HFF-Myc (cell line): Measurements from ENCODE around the gene OR4D9.

ENCODE experiments used
- DNase-seq: peaks from one replicate; pipeline ENCODE4 v3.0.0-alpha.2; 2011; ENCODE audit warnings: low read depth; ENCODE audit errors: extremely low read depth
- H3K4me3 ChIP-seq: replicated peaks from 2 replicates; pipeline ENCODE4 v1.5.1; 2011; ENCODE audit warnings: low read depth, mild to moderate bottlenecking, control low read depth, low read length
- TF ChIP-seq, protein P1 (sequence below): IDR thresholded peaks from 2 replicates; pipeline ENCODE4 v1.5.1; 2012; ENCODE audit warnings: mild to moderate bottlenecking, low read depth, low read length, control low read depth; ENCODE audit errors: missing control alignments

Gene OR4D9

DNA sequence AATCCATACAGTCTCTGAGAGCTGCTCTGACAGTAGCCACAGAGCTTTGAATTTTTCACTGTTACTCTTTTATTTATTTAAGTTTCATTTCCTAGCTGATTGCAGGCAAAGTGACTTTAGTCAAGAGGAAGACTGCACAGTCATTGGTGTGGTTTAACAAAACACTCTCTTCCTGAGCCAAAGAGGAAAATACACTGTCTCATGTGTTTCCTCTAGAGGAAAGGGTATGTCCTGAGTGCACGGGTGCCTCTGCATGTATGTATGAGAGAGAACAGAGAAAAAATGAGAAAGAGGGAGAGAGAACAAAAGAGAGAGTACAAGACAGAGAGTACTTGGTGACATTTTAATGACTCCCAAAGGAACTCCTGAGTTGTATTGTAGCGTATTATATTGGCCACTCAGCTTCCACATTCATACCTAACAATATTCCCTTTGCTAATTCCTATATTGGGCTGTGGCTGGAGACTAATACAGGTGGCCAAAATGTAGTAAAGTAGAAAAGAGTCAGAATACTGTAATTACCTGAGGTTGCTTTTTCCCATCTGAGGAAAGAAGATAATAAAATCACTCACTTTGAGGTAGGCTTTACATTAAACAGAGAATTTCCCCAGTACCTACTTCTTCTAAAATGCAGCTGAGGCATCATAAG, at the start of gene OR4D9:
Gene OR4D9, plus strand, starts transcription at position 599 of the 649 bp plus-strand sequence. CDS start 3,374 bp downstream, outside the sequence.
- TF ChIP-seq, protein P1, sequence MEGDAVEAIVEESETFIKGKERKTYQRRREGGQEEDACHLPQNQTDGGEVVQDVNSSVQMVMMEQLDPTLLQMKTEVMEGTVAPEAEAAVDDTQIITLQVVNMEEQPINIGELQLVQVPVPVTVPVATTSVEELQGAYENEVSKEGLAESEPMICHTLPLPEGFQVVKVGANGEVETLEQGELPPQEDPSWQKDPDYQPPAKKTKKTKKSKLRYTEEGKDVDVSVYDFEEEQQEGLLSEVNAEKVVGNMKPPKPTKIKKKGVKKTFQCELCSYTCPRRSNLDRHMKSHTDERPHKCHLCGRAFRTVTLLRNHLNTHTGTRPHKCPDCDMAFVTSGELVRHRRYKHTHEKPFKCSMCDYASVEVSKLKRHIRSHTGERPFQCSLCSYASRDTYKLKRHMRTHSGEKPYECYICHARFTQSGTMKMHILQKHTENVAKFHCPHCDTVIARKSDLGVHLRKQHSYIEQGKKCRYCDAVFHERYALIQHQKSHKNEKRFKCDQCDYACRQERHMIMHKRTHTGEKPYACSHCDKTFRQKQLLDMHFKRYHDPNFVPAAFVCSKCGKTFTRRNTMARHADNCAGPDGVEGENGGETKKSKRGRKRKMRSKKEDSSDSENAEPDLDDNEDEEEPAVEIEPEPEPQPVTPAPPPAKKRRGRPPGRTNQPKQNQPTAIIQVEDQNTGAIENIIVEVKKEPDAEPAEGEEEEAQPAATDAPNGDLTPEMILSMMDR: no peak
- no peak within 1 kb of the TSS for H3K4me3 ChIP-seq
- DNase-seq: no peak

DNA sequence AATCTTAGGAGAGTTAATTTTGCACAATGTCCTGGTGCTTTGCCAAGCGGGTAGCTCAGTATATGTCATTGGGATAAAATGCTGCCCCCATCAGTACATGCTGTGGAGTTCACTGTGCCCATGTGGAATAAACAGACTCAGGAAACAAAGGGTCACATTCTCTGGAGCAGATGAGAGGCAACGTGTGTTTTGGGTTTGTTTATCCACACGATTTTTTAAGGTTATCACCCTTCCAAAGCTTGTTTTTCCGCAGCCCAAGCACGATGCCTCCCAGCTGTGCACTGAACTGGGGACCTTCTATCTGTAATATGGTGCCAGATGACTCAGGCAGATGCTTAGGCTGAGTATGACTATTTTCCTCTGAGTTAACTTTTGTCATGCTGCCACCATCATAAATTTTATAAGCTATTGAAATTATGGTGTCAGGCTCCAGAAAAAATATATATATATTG, 48.1 kb upstream of the OR4D9 start:
- no peak overlapping the region for H3K4me3 ChIP-seq
- TF ChIP-seq, protein P1: no peak
- no peak for DNase-seq

DNA sequence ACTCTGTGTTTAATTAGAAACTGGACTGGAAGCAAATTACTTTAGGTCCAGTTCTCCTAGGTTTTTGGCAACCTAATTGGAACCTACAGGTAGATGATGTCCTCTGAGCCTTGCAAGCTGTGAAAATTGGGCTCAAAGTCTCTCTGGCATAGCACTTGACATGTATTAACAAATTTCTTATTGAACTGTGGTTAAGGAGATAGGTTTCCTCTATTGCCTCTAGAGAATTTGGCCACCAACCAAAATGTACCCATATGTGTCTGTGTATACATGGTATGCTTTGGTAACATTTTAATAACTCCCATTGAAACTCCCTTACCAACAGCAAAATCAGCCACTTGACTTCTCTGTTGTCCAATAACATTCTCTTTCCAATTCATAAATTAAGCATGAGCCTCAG, 38.3 kb upstream of the OR4D9 start, which contains the start of gene OR4D10:
Gene OR4D10, plus strand, starts transcription at position 301 of the 400 bp plus-strand sequence. CDS start 4,115 bp downstream, outside the sequence.
- TF ChIP-seq, protein P1: no peak
- no peak within 1 kb of the TSS for H3K4me3 ChIP-seq
- DNase-seq: no peak

DNA sequence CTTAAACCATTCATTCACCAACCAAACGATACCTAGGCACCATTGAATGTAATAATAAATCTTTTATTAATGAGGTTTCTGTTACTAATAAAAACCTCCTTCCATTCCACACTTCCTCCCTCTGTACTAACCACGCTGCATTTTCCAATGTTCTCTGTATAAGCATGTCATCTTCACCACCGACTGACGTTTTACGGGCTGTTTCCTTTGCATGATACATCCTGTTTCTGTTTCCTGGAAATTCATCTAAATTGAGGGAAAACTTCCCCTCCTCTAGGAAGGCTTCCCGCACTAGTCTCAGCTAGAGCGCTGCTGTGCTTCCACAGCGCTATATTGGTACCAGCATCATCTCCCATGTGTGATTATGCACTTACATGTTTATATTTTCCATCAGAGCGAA, 36.2 kb upstream of the OR4D9 start:
- TF ChIP-seq, protein P1: no peak
- no peak overlapping the region for H3K4me3 ChIP-seq
- DNase-seq: no peak

DNA sequence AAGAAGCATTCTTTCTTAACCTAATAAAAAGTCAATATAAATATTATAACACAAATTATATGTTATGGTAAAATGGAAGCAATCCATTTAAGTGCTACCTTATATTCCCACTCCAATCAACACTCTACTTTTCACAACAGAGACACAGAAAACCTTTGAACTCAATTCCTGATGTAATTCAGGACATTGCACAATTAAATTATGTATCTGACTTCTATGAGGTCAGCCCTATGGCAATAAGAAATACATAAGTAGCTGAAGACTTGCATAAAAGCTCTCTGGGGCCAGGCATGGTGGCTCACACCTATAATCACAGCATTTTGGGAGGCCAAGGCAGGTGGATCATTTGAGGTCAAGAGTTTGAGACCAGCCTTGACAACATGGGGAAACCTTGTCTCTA, 31.4 kb upstream of the OR4D9 start:
- H3K4me3 ChIP-seq: no peak overlapping the region
- DNase-seq: no peak
- TF ChIP-seq, protein P1: no peak

DNA sequence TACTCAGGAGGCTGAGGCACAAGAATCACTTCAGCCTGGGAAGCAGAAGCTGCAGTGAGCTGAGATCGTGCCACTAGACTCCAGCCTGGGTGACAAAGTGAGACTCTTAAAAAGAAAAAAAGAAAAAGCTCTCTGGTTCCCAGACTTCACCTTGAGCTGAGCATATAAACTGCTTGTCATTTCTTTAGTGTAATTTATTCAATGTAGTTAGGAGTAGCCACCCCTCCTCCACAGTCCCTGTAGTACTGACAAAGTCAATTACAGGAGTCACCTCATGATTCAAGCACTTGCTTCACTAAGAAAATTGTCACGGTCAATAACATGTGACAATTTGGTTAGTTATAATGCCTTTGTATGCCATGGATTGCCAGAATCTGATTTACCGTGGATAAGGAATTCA, 31.0 kb upstream of the OR4D9 start:
- DNase-seq: no peak
- H3K4me3 ChIP-seq: no peak overlapping the region
- TF ChIP-seq, protein P1: no peak

DNA sequence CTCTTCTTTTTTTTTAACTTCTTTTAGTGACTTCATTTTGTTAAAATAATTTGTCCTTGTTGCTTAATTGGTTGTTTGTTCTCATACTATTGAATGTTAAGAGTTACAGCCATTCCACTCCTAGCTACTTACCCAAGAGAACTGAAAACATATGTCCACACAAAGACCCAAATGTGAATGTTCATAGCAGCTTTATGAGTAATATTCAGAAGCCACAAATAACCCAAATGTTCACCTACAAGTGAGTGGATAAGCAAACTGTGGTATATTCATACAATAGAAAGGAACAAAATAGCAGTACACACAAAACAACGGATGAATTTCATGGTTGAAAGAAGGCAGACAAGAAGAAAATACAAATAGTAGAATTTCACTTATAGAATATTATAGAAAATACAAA, 9.4 kb upstream of the OR4D9 start:
- TF ChIP-seq, protein P1: no peak
- no peak for DNase-seq
- no peak overlapping the region for H3K4me3 ChIP-seq
